KMS-11 (cell line): Measurements from ENCODE around the gene TRIM22.

Source experiments
- H2AFZ ChIP-seq: fragments of 200-600 bp; sonication (generic); 2 replicates; pipeline ENCODE4 v1.6.1; 2016; ENCODE audit warnings: antibody characterized with exemption, mixed run types, low read depth
- H3K27ac ChIP-seq: fragments of 200-600 bp; sonication (generic); 2 replicates; pipeline ENCODE4 v1.6.1; 2016; ENCODE audit warnings: mild to moderate bottlenecking, mixed run types
- H3K27me3 ChIP-seq: fragments of 200-600 bp; sonication (generic); 2 replicates; pipeline ENCODE4 v1.6.1; 2017; ENCODE audit warnings: mild to moderate bottlenecking, low read depth, mixed run types, moderate library complexity; ENCODE audit not compliant: insufficient read depth
- H3K36me3 ChIP-seq: fragments of 200-600 bp; sonication (generic); 2 replicates; pipeline ENCODE4 v1.6.1; 2017; ENCODE audit warnings: mild to moderate bottlenecking, mixed run types; ENCODE audit not compliant: insufficient read depth
- H3K4me1 ChIP-seq: fragments of 200-600 bp; sonication (generic); 2 replicates; pipeline ENCODE4 v1.6.1; 2016; ENCODE audit warnings: mild to moderate bottlenecking, low read depth, mixed run types; ENCODE audit not compliant: poor library complexity, severe bottlenecking
- H3K4me2 ChIP-seq: fragments of 200-600 bp; sonication (generic); 2 replicates; pipeline ENCODE4 v1.7.0; 2016; ENCODE audit warnings: mild to moderate bottlenecking, mixed run types
- H3K4me3 ChIP-seq: fragments of 200-600 bp; sonication (generic); IDR thresholded peaks from 2 replicates; pipeline ENCODE4 v1.6.1; 2017; ENCODE audit warnings: low read depth, low read length, mixed read lengths; ENCODE audit not compliant: insufficient read depth
- H3K79me2 ChIP-seq: fragments of 200-600 bp; sonication (generic); 2 replicates; pipeline ENCODE4 v1.6.1; 2016; ENCODE audit warnings: low read depth, mixed run types; ENCODE audit not compliant: insufficient read depth
- H3K9ac ChIP-seq: fragments of 200-600 bp; sonication (generic); 2 replicates; pipeline ENCODE4 v1.6.1; 2016; ENCODE audit warnings: mild to moderate bottlenecking, mixed run types
- H4K20me1 ChIP-seq: fragments of 200-600 bp; sonication (generic); 2 replicates; pipeline ENCODE4 v1.6.1; 2016; ENCODE audit warnings: mild to moderate bottlenecking, mixed run types; ENCODE audit not compliant: insufficient read depth
- CTCF ChIP-seq: fragments of 200-600 bp; sonication (generic); conservative IDR thresholded peaks from 2 replicates; pipeline ENCODE4 v1.6.1; 2017; ENCODE audit warnings: low read depth, mild to moderate bottlenecking, antibody characterized with exemption, low read length, moderate library complexity, mixed read lengths

Gene TRIM22

DNA sequence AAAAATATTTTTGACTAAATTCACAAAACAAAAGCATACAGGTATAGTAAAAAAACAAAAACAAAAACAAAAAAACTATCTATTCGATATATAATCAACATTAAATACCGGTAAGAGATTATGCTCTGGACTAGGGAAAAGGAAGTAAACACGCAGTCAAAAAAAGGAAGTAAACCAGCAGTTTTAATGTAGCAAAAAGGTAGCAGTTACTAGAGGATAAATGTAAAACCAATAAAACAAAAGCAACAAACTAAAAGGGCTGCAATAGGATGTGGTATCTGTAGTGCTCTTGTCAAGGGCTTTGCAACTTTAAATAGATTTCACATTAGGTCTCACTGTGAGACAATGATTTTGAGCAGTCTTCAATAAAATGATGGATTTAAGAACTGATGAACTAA is 2.4 kb downstream of the TRIM22 start:
- Histone ChIP-seq H3K27ac (no peak overlapping the region), H3K27me3 (no peaks in the 10 kb centered on the region), H3K4me3 (no peak overlapping the region), H4K20me1 (no peaks in the 10 kb centered on the region), H3K4me2 (no peak overlapping the region), H3K4me1 (peaks cover 12% of the 10 kb centered on the region), H3K79me2 (no peaks in the 10 kb centered on the region), H2AFZ (no peak overlapping the region), H3K36me3 (no peaks in the 10 kb centered on the region), H3K9ac (no peak overlapping the region)
- TF ChIP-seq CTCF: no peak

DNA sequence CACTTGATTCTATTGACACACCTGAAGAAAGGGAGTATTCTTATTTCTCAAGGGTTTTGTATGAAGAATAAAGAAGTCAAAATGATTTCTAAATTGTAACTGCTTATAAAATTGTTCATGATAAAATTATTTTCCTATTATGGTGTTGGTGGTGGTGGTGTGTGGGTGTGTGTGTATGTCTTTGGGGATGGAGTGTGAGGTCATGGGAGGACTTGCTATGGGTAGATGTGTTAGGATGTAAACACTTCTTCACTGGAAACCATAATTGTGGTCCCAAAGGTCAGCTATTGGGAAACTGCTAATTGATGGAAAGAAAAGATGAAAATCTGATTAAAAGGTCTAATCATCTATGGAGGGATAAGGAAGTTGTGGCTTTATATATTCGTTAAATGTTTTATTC is 5.1 kb downstream of the TRIM22 start:
- Histone ChIP-seq H3K36me3 (no peaks in the 10 kb centered on the region), H2AFZ (no peak overlapping the region; the same call in 1 of the 2 replicates), H3K4me3 (no peak overlapping the region), H3K27me3 (no peaks in the 10 kb centered on the region), H4K20me1 (no peaks in the 10 kb centered on the region), H3K9ac (no peak overlapping the region), H3K79me2 (no peaks in the 10 kb centered on the region), H3K27ac (no peak overlapping the region), H3K4me2 (no peak overlapping the region), H3K4me1 (peaks cover 2% of the 10 kb centered on the region)
- no peak for TF ChIP-seq CTCF

- no peaks in the 10 kb centered on the region for H4K20me1 ChIP-seq
- H3K36me3 ChIP-seq: no peaks in the 10 kb centered on the region
- H3K4me2 ChIP-seq: no peak overlapping the region
- no peak overlapping the region for H3K9ac ChIP-seq
- H3K27me3 ChIP-seq: no peaks in the 10 kb centered on the region
- H3K4me3 ChIP-seq: no peak overlapping the region
- H2AFZ ChIP-seq: no peak overlapping the region
- TF ChIP-seq CTCF: no peak
- no peak overlapping the region for H3K27ac ChIP-seq
- H3K4me1 ChIP-seq: no peaks in the 10 kb centered on the region
- H3K79me2 ChIP-seq: no peaks in the 10 kb centered on the region
Observed at GRCh38 chr11:5695580-5695979, 6.0 kb downstream of the TRIM22 start.

- Histone ChIP-seq H3K4me3 (no peak overlapping the region), H3K4me2 (no peak overlapping the region), H3K36me3 (no peaks in the 10 kb centered on the region)
Observed at GRCh38 chr11:5696210-5696609, 6.6 kb downstream of the TRIM22 start.

More at GRCh38 chr11:5696210-5696609, 6.6 kb downstream of the TRIM22 start:
- Histone ChIP-seq H2AFZ (no peak overlapping the region), H3K27ac (no peak overlapping the region), H3K9ac (no peak overlapping the region), H3K27me3 (no peaks in the 10 kb centered on the region), H4K20me1 (no peaks in the 10 kb centered on the region), H3K4me1 (no peaks in the 10 kb centered on the region), H3K79me2 (no peaks in the 10 kb centered on the region)
- no peak for TF ChIP-seq CTCF
